Ovary (tissue), 9 donors: Measurements from ENCODE around the gene EPS8L3. TPM values are rescaled to one million over a fixed set of nuclear protein-coding genes. Genes with fewer than 3 reads are reported as not detected.
"Not testable (repeated sequence)": the region's sequence is repeated elsewhere in the genome, so short reads cannot be mapped to it uniquely, and the experiment has no call there.

ENCODE experiments used
- DNase-seq, 5 donors: peaks; one replicate each; pipeline ENCODE4 v3.0.0-alpha.2; 2019 to 2020
- H3K27ac ChIP-seq, 2 donors: fragments of 200-600 bp; one replicate each; pipeline versions ENCODE4 v1.5.1 to v1.8.0; 2019 to 2022
- H3K27me3 ChIP-seq: fragments of 200-600 bp; one replicate; pipeline ENCODE4 v1.8.0; 2022
- H3K36me3 ChIP-seq: fragments of 200-600 bp; sonication (generic); one replicate; pipeline ENCODE4 v1.5.1; 2019
- H3K4me1 ChIP-seq: one replicate; pipeline ENCODE4 v1.8.1; 2013; ENCODE audit warnings: mild to moderate bottlenecking, moderate library complexity; ENCODE audit not compliant: insufficient read depth
- H3K4me3 ChIP-seq: fragments of 200-600 bp; sonication (generic); one replicate; pipeline ENCODE4 v1.5.1; 2017
- H3K9me3 ChIP-seq, 2 donors: fragments of 200-600 bp in 1 of 2; sonication (generic) in 1 of 2; one replicate each; pipeline versions ENCODE4 v1.5.1 to v1.8.1; 2013 to 2019; ENCODE audit warnings: mild to moderate bottlenecking in 1 of 2, moderate library complexity in 1 of 2
- CTCF ChIP-seq, 3 donors: fragments of 450-650 bp in 2 of 3; fragments of 200-600 bp in 1 of 3; IDR thresholded peaks; one replicate each; pipeline versions ENCODE4 v1.5.1 to v1.8.0; 2016 to 2022; ENCODE audit warnings: antibody characterized with exemption in 3 of 3, mild to moderate bottlenecking in 1 of 3
- EP300 ChIP-seq: sonication (generic); formaldehyde crosslinking; IDR thresholded peaks from one replicate; pipeline ENCODE4 v1.6.1; 2017; ENCODE audit warnings: antibody characterized with exemption
- POLR2A ChIP-seq: fragments of 450-650 bp; IDR thresholded peaks from one replicate; pipeline ENCODE4 v1.6.1; 2017; ENCODE audit warnings: antibody characterized with exemption, mild to moderate bottlenecking, moderate library complexity
- WGBS, 3 donors: extraction: QIAGEN DNeasy Blood & Tissue Kit in 1 of 3; methylation state at CpG; one replicate each; pipeline versions ENCODE4 v1.1.5 to v1.1.7; 2013 to 2017; 5-methylcytosine and 5-hydroxymethylcytosine counted together
- intact Hi-C, 4 donors: fragments of 100-400 bp; cut with DNase I; formaldehyde crosslinking; loops; one replicate each; pipeline versions ENCODE4 v1.11.0 to v1.15.1; 2022 to 2023
- polyA plus RNA-seq, 2 donors: library from polyadenylated mRNA; stranded (reverse); fragments of 200-250 nt in 1 of 2; fragments of 350-450 nt in 1 of 2; fragmentation: Illumina TruSeq in 1 of 2; extraction: RNeasy Lipid Tissue Mini Kit (QIAGEN cat#74804) in 1 of 2; gene quantifications; one replicate each; pipeline ENCODE4 v1.2.3, GENCODE V29; 2013 to 2014
- total RNA-seq, 7 donors: library from RNA; depleted of rRNA in 2 of 7; stranded (reverse); fragments of >200 nt in 2 of 7; fragmentation: NEBNext Ultra II Directional in 3 of 7; extraction: Animal tissue kit (Norgen Biotek cat#: 25700) in 3 of 7; gene quantifications; one replicate each; pipeline versions ENCODE4 v1.1.0 to v1.2.4, GENCODE V29; 2016 to 2023
- donor health status: DM: no; HTN: no; CAD: no; lungs with moderate emphysema.
- donor health status: DM: no; HTN: no; CAD: no.
- donor health status: Bipolar disorder and iron deficiency.
- donor health status: DM: yes; HTN: yes; CAD: no.
- donor health status: DM: no; HTN: no; CAD: no.
- donor health status: DM: yes; HTN: yes; CAD: no.

EPS8L3 gene
- total and polyA plus RNA-seq, 9 donors, result 0.05 to 1.9 (median 0.52) TPM; not detected in 2

DNA sequence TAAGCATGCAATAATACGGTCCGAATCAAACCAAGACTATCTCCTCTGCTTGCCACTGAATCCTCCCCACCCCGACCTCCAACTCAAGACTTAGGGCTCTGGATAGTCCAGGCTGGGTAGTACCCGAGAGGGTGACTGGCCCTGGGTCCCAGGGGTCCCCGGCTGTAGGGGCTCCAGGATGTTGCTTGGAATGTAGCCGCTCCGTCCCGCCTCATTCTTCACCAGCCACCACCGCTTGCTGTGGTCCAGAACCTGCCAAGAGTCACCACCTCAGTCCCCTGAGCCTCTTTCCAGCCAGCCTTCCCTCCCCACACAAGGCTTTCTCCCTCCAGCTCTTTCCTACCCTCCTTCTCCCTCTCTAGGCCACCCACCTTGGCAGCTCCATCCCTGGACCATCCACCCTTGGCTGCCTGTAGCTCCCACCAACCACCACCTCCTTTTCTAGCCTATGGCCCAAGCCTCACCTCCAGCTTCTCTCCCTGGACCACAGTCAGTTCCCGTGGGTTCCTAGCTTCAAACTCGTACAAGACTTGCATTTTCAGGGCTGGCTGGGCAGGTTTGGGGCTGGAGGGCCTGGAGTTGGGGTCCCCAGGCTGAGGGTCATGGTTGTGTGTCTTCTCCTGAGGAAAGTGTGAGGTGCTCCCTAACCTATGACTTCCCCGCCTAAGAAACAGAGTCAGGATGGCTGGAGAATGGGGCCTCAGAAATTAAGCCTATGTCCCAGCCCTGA, 12.0 kb downstream of the EPS8L3 start:
- Histone ChIP-seq H3K36me3 (no peaks in the 10 kb centered on the region), H3K4me3 (no peak overlapping the region), H3K4me1 (peaks cover 3% of the 10 kb centered on the region), H3K27me3 (no peaks in the 10 kb centered on the region), H3K27ac (no peak overlapping the region), H3K9me3 (no peaks in the 10 kb centered on the region)
- DNase-seq, result peak in 1 of 5 donors; percentile 12
- intact Hi-C loops, result no loop called here
- WGBS, 3 donors, result 92 to 96% (median 94%) methylated on average over 12 of the region's 12 CpGs
- no peak for TF ChIP-seq CTCF (IDR thresholded peaks at IDR 0.05)
- no peak for TF ChIP-seq POLR2A
- TF ChIP-seq EP300, result no peak

GRCh38 chr1:109750920-109751319, 12.8 kb downstream of the EPS8L3 start:
- intact Hi-C loops, result no loop called here
- Histone ChIP-seq H3K4me1 (peaks cover 1% of the 10 kb centered on the region), H3K9me3 (no peaks in the 10 kb centered on the region), H3K4me3 (no peak overlapping the region), H3K27me3 (no peaks in the 10 kb centered on the region), H3K27ac (no peak overlapping the region), H3K36me3 (no peaks in the 10 kb centered on the region)
- TF ChIP-seq CTCF (IDR thresholded peaks at IDR 0.05), result no peak
- no peak for TF ChIP-seq EP300
- TF ChIP-seq POLR2A, result no peak
- 80 to 91% (median 81%) methylated on average over 6 of the region's 6 CpGs for WGBS, 3 donors
- no peak for DNase-seq

DNA sequence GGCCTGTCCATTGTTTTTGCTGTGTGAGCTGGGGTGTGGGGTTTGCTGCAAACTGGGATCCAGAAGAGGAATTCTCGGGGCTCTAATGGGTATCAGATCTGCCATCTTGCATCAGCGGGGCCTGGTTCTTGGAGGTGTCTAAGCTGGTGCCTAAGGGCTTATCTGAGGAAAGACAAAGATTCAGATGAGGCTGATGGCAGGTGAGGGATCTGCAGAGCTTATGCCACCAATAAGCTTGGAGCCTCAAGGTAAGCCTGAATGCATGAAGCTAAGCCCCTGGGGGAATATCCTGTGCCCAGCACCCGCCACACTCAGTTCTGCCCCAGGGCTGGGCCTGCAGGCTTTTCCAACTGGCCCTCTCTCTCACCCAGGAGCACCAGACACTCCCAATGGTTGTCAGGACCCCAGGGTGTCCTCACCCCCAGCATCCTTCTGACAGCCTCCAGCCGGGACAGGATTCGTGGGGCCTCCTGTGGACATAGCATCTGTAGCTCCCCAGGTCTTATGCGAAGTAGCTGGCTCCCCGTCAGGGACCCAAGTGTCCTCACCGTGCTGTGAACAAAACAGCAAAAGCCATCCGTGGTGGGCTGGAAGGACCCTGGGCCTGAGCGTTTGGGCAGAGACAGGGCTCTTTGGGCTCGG, 13.4 kb downstream of the EPS8L3 start:
- Histone ChIP-seq H3K27ac (no peak overlapping the region), H3K36me3 (no peaks in the 10 kb centered on the region), H3K4me3 (no peak overlapping the region), H3K27me3 (no peaks in the 10 kb centered on the region), H3K9me3 (no peaks in the 10 kb centered on the region), H3K4me1 (no peaks in the 10 kb centered on the region)
- WGBS, 3 donors, result 93 to 96% (median 95%) methylated on average over 11 of the region's 11 CpGs
- TF ChIP-seq CTCF (IDR thresholded peaks at IDR 0.05), result no peak
- TF ChIP-seq EP300, result no peak
- no peak for TF ChIP-seq POLR2A
- intact Hi-C loops, result no loop called here
- DNase-seq, result no peak

GRCh38 chr1:109749221-109749620, 14.5 kb downstream of the EPS8L3 start:
- TF ChIP-seq POLR2A (no peak), EP300 (no peak), CTCF (IDR thresholded peaks at IDR 0.05) (no peak)
- no peak overlapping the region for H3K27ac ChIP-seq
- H3K27me3 ChIP-seq, result no peaks in the 10 kb centered on the region
- no peak overlapping the region for H3K4me3 ChIP-seq
- H3K36me3 ChIP-seq, result no peaks in the 10 kb centered on the region
- no peaks in the 10 kb centered on the region for H3K9me3 ChIP-seq
- intact Hi-C loops, result no loop called here
- no peaks in the 10 kb centered on the region for H3K4me1 ChIP-seq
- no peak for DNase-seq

GRCh38 chr1:109748311-109748710, 15.4 kb downstream of the EPS8L3 start:
- 92 to 97% (median 93%) methylated on average over 10 of the region's 10 CpGs for WGBS, 3 donors
- H3K36me3 ChIP-seq, H3K27me3 ChIP-seq, intact Hi-C loops, H3K4me1 ChIP-seq, DNase-seq, H3K4me3 ChIP-seq, H3K9me3 ChIP-seq, H3K27ac ChIP-seq: not testable (repeated sequence)
